DND-41 (cell line): ENCODE measurements around the gene ITIH3.

Experiments used
- ATAC-seq: fragments of 200-7000 bp; cut with Tn5 transposase; 3 replicates; pipeline ENCODE4 v1.9.1; 2021; ENCODE audit warnings: low read depth; ENCODE audit not compliant: insufficient read depth
- DNase-seq: peaks from one replicate; pipeline ENCODE4 v3.0.0-alpha.2; 2020
- H2AFZ ChIP-seq: 2 replicates; pipeline ENCODE4 v1.6.0; 2012; ENCODE audit warnings: low read depth, low read length
- H3K27ac ChIP-seq: 2 replicates; pipeline ENCODE4 v1.5.1; 2012; ENCODE audit warnings: low read length, inconsistent platforms
- H3K27me3 ChIP-seq: fragments of 200-600 bp; sonication (generic); 2 replicates; pipeline ENCODE4 v1.6.0; 2012; ENCODE audit warnings: low read length, mild to moderate bottlenecking, inconsistent platforms; ENCODE audit not compliant: insufficient read depth, poor library complexity
- H3K36me3 ChIP-seq: 2 replicates; pipeline ENCODE4 v1.5.1; 2012; ENCODE audit warnings: low read length, inconsistent platforms; ENCODE audit not compliant: insufficient read depth
- H3K4me1 ChIP-seq: 2 replicates; pipeline ENCODE4 v1.5.1; 2012; ENCODE audit warnings: mild to moderate bottlenecking, low read length; ENCODE audit not compliant: insufficient read depth
- H3K4me2 ChIP-seq: 2 replicates; pipeline ENCODE4 v1.6.0; 2012; ENCODE audit warnings: mild to moderate bottlenecking, moderate library complexity, low read length, inconsistent platforms; ENCODE audit not compliant: insufficient read depth
- H3K4me3 ChIP-seq, 2 experiments: fragments of 200-600 bp in 1 of 2; shearing (Covaris generic) in 1 of 2; 2 replicates each; pipeline ENCODE4 v1.5.1; 2012 to 2016; ENCODE audit warnings: inconsistent platforms in 2 of 2, low read length in 2 of 2, mild to moderate bottlenecking in 2 of 2, low read depth in 1 of 2, moderate library complexity in 1 of 2
- H3K79me2 ChIP-seq: 2 replicates; pipeline ENCODE4 v1.6.0; 2012; ENCODE audit warnings: low read length, inconsistent platforms; ENCODE audit not compliant: insufficient read depth
- H3K9ac ChIP-seq: 2 replicates; pipeline ENCODE4 v1.6.0; 2012; ENCODE audit warnings: low read depth, mild to moderate bottlenecking, inconsistent platforms, low read length, moderate library complexity
- H3K9me3 ChIP-seq: 2 replicates; pipeline ENCODE4 v1.5.1; 2012; ENCODE audit warnings: low read length, moderate library complexity, mild to moderate bottlenecking, inconsistent platforms; ENCODE audit not compliant: insufficient read depth, severe bottlenecking
- H4K20me1 ChIP-seq: 2 replicates; pipeline ENCODE4 v1.6.0; 2012; ENCODE audit warnings: low read length; ENCODE audit not compliant: insufficient read depth
- EZH2 ChIP-seq: IDR thresholded peaks from 3 replicates; pipeline ENCODE4 v1.6.1; 2012; ENCODE audit warnings: borderline replicate concordance, low read depth, mild to moderate bottlenecking, moderate library complexity, low read length, inconsistent platforms; ENCODE audit not compliant: severe bottlenecking
- TF ChIP-seq, protein P1 (sequence below): IDR thresholded peaks from 2 replicates; pipeline ENCODE4 v1.5.1; 2012; ENCODE audit warnings: borderline replicate concordance, low read length, moderate library complexity, mild to moderate bottlenecking; ENCODE audit not compliant: poor library complexity, severe bottlenecking; ENCODE audit errors: extremely low read depth

The ITIH3 gene

GRCh38 chr3:52756141-52756540 lies 38.5 kb upstream of the ITIH3 start:
- Histone ChIP-seq H3K4me3 (no peak overlapping the region), H3K27ac (no peak overlapping the region), H3K9me3 (no peaks in the 10 kb centered on the region), H4K20me1 (no peaks in the 10 kb centered on the region), H3K27me3 (no peaks in the 10 kb centered on the region), H2AFZ (no peak overlapping the region), H3K36me3 (peaks cover 56% of the 10 kb centered on the region), H3K9ac (no peak overlapping the region), H3K4me1 (no peaks in the 10 kb centered on the region), H3K4me2 (no peak overlapping the region), H3K79me2 (no peaks in the 10 kb centered on the region)
- DNase-seq: no peak
- TF ChIP-seq EZH2: no peak
- TF ChIP-seq, protein P1, sequence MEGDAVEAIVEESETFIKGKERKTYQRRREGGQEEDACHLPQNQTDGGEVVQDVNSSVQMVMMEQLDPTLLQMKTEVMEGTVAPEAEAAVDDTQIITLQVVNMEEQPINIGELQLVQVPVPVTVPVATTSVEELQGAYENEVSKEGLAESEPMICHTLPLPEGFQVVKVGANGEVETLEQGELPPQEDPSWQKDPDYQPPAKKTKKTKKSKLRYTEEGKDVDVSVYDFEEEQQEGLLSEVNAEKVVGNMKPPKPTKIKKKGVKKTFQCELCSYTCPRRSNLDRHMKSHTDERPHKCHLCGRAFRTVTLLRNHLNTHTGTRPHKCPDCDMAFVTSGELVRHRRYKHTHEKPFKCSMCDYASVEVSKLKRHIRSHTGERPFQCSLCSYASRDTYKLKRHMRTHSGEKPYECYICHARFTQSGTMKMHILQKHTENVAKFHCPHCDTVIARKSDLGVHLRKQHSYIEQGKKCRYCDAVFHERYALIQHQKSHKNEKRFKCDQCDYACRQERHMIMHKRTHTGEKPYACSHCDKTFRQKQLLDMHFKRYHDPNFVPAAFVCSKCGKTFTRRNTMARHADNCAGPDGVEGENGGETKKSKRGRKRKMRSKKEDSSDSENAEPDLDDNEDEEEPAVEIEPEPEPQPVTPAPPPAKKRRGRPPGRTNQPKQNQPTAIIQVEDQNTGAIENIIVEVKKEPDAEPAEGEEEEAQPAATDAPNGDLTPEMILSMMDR: no peak
- no peak for ATAC-seq

DNA sequence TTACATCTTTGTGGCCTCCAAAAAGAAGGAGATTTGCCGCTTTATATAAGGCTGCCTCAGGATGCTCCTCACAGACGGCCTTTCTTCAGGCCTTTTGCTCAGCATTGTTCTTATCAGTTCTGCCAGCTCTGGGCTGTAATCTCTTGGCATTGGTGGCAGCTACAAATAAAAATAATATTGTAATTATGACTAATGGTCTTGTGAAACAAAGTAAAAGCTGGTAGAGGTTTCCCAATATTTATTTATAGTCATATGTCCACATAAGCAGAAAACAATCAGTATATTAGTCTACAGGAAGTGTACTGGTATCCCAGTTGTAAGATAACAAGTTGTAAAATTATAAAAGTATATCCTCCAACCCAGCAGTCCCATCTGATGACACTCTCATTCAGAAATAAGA lies 31.1 kb upstream of the ITIH3 start:
- no peaks in the 10 kb centered on the region for H3K27me3 ChIP-seq
- no peak overlapping the region for H3K27ac ChIP-seq
- no peak overlapping the region for H2AFZ ChIP-seq
- no peaks in the 10 kb centered on the region for H4K20me1 ChIP-seq
- no peak for ATAC-seq
- no peaks in the 10 kb centered on the region; the same call in 1 of the 2 replicates for H3K4me1 ChIP-seq
- no peak overlapping the region for H3K4me2 ChIP-seq
- H3K79me2 ChIP-seq: no peaks in the 10 kb centered on the region
- no peak overlapping the region for H3K4me3 ChIP-seq
- DNase-seq: no peak
- TF ChIP-seq, protein P1: no peak
- TF ChIP-seq EZH2: no peak
- H3K9me3 ChIP-seq: no peaks in the 10 kb centered on the region
- H3K36me3 ChIP-seq: peaks cover 67% of the 10 kb centered on the region
- H3K9ac ChIP-seq: no peak overlapping the region

DNA sequence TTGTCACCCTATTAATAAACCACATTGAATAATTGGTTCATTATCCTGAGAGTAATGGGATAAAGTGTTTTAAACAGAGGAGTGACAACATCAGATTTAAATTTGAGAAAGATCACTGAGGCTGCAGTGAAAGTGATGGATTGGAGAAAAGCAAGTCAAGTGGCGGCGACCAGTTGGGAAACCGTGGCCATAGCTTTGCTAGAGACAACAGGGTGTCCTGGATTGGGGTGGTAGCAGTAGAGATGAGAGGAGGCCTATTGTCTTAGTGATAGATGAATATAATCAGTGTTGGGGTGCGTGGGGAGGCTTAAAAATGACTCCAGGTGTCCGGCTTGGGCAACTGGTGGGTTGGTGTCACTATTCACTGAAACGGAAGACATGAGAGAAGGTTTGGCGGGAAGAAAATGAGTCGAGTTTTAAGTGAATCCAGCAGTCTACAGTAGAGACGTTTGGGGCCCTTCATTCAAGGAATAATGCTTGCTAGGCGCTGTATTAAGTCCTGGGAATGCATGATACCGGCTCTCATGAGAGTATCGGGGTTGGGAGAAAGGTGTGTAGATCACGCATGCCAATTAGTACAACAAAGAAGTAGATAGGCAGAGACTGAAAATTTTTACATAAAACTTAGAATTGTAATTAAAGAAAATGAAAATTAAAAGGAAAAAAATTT lies 24.7 kb upstream of the ITIH3 start:
- Histone ChIP-seq H2AFZ (peak overlapping the region; percentile 87), H3K79me2 (peaks cover 21% of the 10 kb centered on the region), H3K27me3 (no peaks in the 10 kb centered on the region), H3K4me1 (peaks cover 22% of the 10 kb centered on the region), H3K9ac (peak overlapping the region; percentile 61), H3K27ac (peak overlapping the region; percentile 73; the same call in 1 of the 2 replicates), H3K4me3 (peak overlapping the region; percentile 36 to 67; a peak in 3 of 4 replicates), H4K20me1 (no peaks in the 10 kb centered on the region), H3K9me3 (no peaks in the 10 kb centered on the region), H3K4me2 (peak overlapping the region; percentile 70), H3K36me3 (peaks cover 26% of the 10 kb centered on the region; the same call in 1 of the 2 replicates)
- TF ChIP-seq, protein P1: no peak
- TF ChIP-seq EZH2: no peak
- DNase-seq (no peak), ATAC-seq (no peak)
